K562 (cell line): ENCODE measurements around the gene ECI1. TPM values are rescaled to one million over a fixed set of nuclear protein-coding genes. Genes with fewer than 3 reads are reported as not detected.

ENCODE experiments used
- BHLHE40 ChIP-seq: IDR thresholded peaks from 2 replicates; pipeline ENCODE4 v1.6.1; 2011; ENCODE audit warnings: low read length, improper control_type of control experiment
- CHCHD3 ChIP-seq: fragments of 250-450 bp; sonication (Bioruptor Pico); IDR thresholded peaks from 2 replicates; pipeline ENCODE4 v2.1.2; 2022; ENCODE audit warnings: mild to moderate bottlenecking
- CREB1 ChIP-seq, 2 experiments: sonication (generic) in 1 of 2; formaldehyde crosslinking in 1 of 2; IDR thresholded peaks; 2 replicates each; pipeline versions ENCODE4 v1.6.1 to v1.8.0; 2012 to 2022; ENCODE audit warnings: inconsistent platforms in 1 of 2, mild to moderate bottlenecking in 1 of 2, missing genetic modification reagents in 1 of 2, moderate library complexity in 1 of 2
- EGR1 ChIP-seq: fragments of 450-650 bp; conservative IDR thresholded peaks from 2 replicates; pipeline ENCODE4 v1.6.1; 2017; ENCODE audit warnings: mild to moderate bottlenecking
- GABPA ChIP-seq: fragments of 200-800 bp; sonication (Bioruptor generic); conservative IDR thresholded peaks from 2 replicates; pipeline ENCODE4 v1.6.1; 2016; ENCODE audit warnings: low read depth, missing genetic modification characterization, missing compliant biosample characterization
- GTF2B ChIP-seq: IDR thresholded peaks from 2 replicates; pipeline ENCODE4 v1.6.1; 2011; ENCODE audit not compliant: insufficient read length; ENCODE audit errors: extremely low read depth
- HMGN3 ChIP-seq: IDR thresholded peaks from 2 replicates; pipeline ENCODE4 v1.6.1; 2011; ENCODE audit warnings: borderline replicate concordance, low read depth, mild to moderate bottlenecking, mixed read lengths, low read length; ENCODE audit not compliant: insufficient read length; ENCODE audit errors: extremely low read depth
- IRF1 ChIP-seq: sonication (generic); formaldehyde crosslinking; IDR thresholded peaks from 2 replicates; pipeline ENCODE4 v1.8.0; 2022; ENCODE audit warnings: missing genetic modification reagents, mild to moderate bottlenecking, borderline replicate concordance
- MYC ChIP-seq, 2 experiments: fragments of 250-450 bp in 1 of 2; sonication (Bioruptor Pico) in 1 of 2; IDR thresholded peaks; 2 replicates each; pipeline versions ENCODE4 v1.5.1 to v1.6.1; 2012 to 2021; ENCODE audit warnings: low read depth in 2 of 2, borderline replicate concordance in 1 of 2, improper control_type of control experiment in 1 of 2, low read length in 1 of 2, mild to moderate bottlenecking in 1 of 2, moderate library complexity in 1 of 2
- PML ChIP-seq: IDR thresholded peaks from 2 replicates; pipeline ENCODE4 v1.6.1; 2012; ENCODE audit warnings: low read length, inconsistent platforms
- ZBTB11 ChIP-seq, 3 experiments: fragments of 200-800 bp in 1 of 3; fragments of 250-450 bp in 1 of 3; fragments of 450-650 bp in 1 of 3; sonication (Bioruptor Pico) in 1 of 3; sonication (Bioruptor generic) in 1 of 3; formaldehyde crosslinking in 1 of 3; IDR thresholded peaks; 2 replicates each; pipeline versions ENCODE4 v1.6.1 to v1.8.0; 2016 to 2022; ENCODE audit warnings: mild to moderate bottlenecking in 2 of 3, missing genetic modification characterization in 2 of 3, missing compliant biosample characterization in 1 of 3, moderate library complexity in 1 of 3
- ZNF77 ChIP-seq: fragments of 250-450 bp; sonication (Bioruptor Pico); IDR thresholded peaks from 2 replicates; pipeline ENCODE4 v1.5.0; 2020
- polyA plus RNA-seq, 8 experiments: library from polyadenylated mRNA; depleted of rRNA in 4 of 8; stranded (reverse) in 5 of 8; unstranded in 3 of 8; fragments of >200 nt; fragmentation: Nextera tagmentation in 2 of 8; fragmentation: Illumina TruSeq in 1 of 8; extraction: Ambion mirVana in 2 of 8; extraction: Trizol in 1 of 8; gene quantifications; 2 replicates each; pipeline versions ENCODE4 v1.2.1 to v1.2.3, GENCODE V29; 2011 to 2014; ENCODE audit warnings: inconsistent platforms in 1 of 8, missing spikeins in 1 of 8
- total RNA-seq, 7 experiments: library from RNA; depleted of rRNA in 6 of 7; stranded (reverse); fragments of >200 nt in 6 of 7; fragmentation: Illumina TruSeq in 2 of 7; extraction: Trizol in 2 of 7; gene quantifications; 2 replicates each; pipeline versions ENCODE4 v1.2.1 to v1.2.3, GENCODE V29; 2011 to 2021; ENCODE audit warnings: low replicate concordance in 1 of 7

The ECI1 gene
- total and polyA plus RNA-seq, 9 of the 15 experiments (the other 6 are each of a cell fraction or from before 2014, with no cell fraction given): 4.7 to 189 (median 54.0) TPM

GRCh38 chr16:2250652-2251295, 613 bp downstream of the ECI1 start (continued):
- TF ChIP-seq ZNF77 (CRISPR knock-in tag) (no peak), GTF2B (no peak), GABPA (tag) (no peak), HMGN3 (no peak), CHCHD3 (CRISPR knock-in tag) (0 out of 2 replicates have a peak, but pooled peaks have one; percentile 40), EGR1 (no peak; the same call in 1 of the 2 replicates), PML (no peak), ZBTB11 (CRISPR knock-in tag; IDR thresholded peaks at IDR 0.05) (no peak), CREB1 (IDR thresholded peaks at IDR 0.05) (no peak), CREB1 (CRISPR knock-in tag; IDR thresholded peaks at IDR 0.05) (no peak), IRF1 (CRISPR knock-in tag) (no peak), BHLHE40 (no peak), MYC (IDR thresholded peaks at IDR 0.05; ENCODE audit: low read depth, low read length) (no peak), MYC (CRISPR knock-in tag; IDR thresholded peaks at IDR 0.05; ENCODE audit: borderline replicate concordance, low read depth) (0 out of 2 replicates have a peak, but pooled peaks have one; percentile 57)
